Transverse colon (tissue), 4 donors: ENCODE results near the gene KRTAP9-2. TPM values are rescaled to one million over a fixed set of nuclear protein-coding genes. Genes with fewer than 3 reads are reported as not detected.

Experiments used
- DNase-seq: peaks from one replicate; pipeline ENCODE4 v3.0.0-alpha.2; 2019
- H3K27ac ChIP-seq, 4 donors: fragments of 200-600 bp; sonication (generic); 2 replicates each; pipeline ENCODE4 v1.5.1; 2016 to 2018; ENCODE audit warnings: inconsistent platforms in 4 of 4
- H3K27me3 ChIP-seq: fragments of 200-600 bp; sonication (generic); 2 replicates; pipeline ENCODE4 v1.5.1; 2017; ENCODE audit warnings: inconsistent platforms
- H3K36me3 ChIP-seq, 4 donors: fragments of 200-600 bp; sonication (generic); 2 replicates each; pipeline ENCODE4 v1.5.1; 2017 to 2019; ENCODE audit warnings: inconsistent platforms in 4 of 4
- H3K4me1 ChIP-seq, 4 donors: fragments of 200-600 bp; sonication (generic); 2 replicates each; pipeline ENCODE4 v1.5.1; 2017 to 2020; ENCODE audit warnings: inconsistent platforms in 4 of 4
- H3K4me3 ChIP-seq, 4 donors: fragments of 200-600 bp; sonication (generic); 1 replicate in 1 of 4; 2 replicates in 3 of 4; pipeline versions ENCODE4 v1.5.1 to v1.6.1; 2017 to 2019; ENCODE audit warnings: inconsistent platforms in 4 of 4
- H3K9me3 ChIP-seq, 2 donors: fragments of 200-600 bp; sonication (generic); 2 replicates each; pipeline ENCODE4 v1.5.1; 2017 to 2019; ENCODE audit warnings: inconsistent platforms in 2 of 2
- CTCF ChIP-seq, 5 experiments: fragments of 200-600 bp in 3 of 5; fragments of 450-650 bp in 2 of 5; sonication (generic) in 3 of 5; IDR thresholded peaks; 1 replicate in 2 of 5; 2 replicates in 3 of 5; pipeline ENCODE4 v1.5.1; 2016 to 2017; ENCODE audit warnings: antibody characterized with exemption in 5 of 5, inconsistent platforms in 3 of 5, mild to moderate bottlenecking in 2 of 5, moderate library complexity in 1 of 5
- EP300 ChIP-seq: sonication (generic); formaldehyde crosslinking; IDR thresholded peaks from one replicate; pipeline ENCODE4 v1.6.1; 2017; ENCODE audit warnings: antibody characterized with exemption, low read depth
- POLR2A ChIP-seq: fragments of 450-650 bp; IDR thresholded peaks from one replicate; pipeline ENCODE4 v1.6.1; 2016; ENCODE audit warnings: antibody characterized with exemption, mild to moderate bottlenecking, moderate library complexity
- POLR2AphosphoS5 ChIP-seq, 3 donors: sonication (generic); formaldehyde crosslinking; IDR thresholded peaks; one replicate each; pipeline ENCODE4 v1.6.1; 2016; ENCODE audit warnings: antibody characterized with exemption in 3 of 3
- WGBS, 2 donors: methylation state at CpG; one replicate each; pipeline ENCODE4 v1.1.5; 2018; ENCODE audit warnings: low coverage in 1 of 2; 5-methylcytosine and 5-hydroxymethylcytosine counted together
- in situ Hi-C, 4 donors: fragments of 200-750 bp; cut with MboI; loops; one replicate each; pipeline versions ENCODE4 v1.15.0 to v1.15.1; 2017; ENCODE audit warnings: low sequenced_read_pairs in 3 of 4, low pct_ligation_motif_present in 1 of 4, low pct_unique_long_range_greater_than_20kb in 1 of 4
- intact Hi-C: fragments of 100-400 bp; cut with DNase I; formaldehyde crosslinking; loops from one replicate; pipeline ENCODE4 v1.15.1; 2023; ENCODE audit warnings: low total_unique reads
- total RNA-seq, 4 donors: library from RNA; depleted of rRNA; stranded (reverse); fragments of >200 nt; gene quantifications; one replicate each; pipeline ENCODE4 v1.1.0, GENCODE V29; 2016

The KRTAP9-2 gene
- total RNA-seq, 4 donors from 2014 or later = not detected

- Histone ChIP-seq H3K36me3 (no peaks in the 10 kb centered on the region), H3K9me3 (no peaks in the 10 kb centered on the region), H3K4me1 (no peaks in the 10 kb centered on the region), H3K27me3 (peaks cover 26% of the 10 kb centered on the region), H3K4me3 (no peak overlapping the region), H3K27ac (no peak overlapping the region)
- intact Hi-C loops = no loop called here
- no peak for TF ChIP-seq EP300
- in situ Hi-C loops = loop anchor here in 1 of 4 donors (25.0 kb wide), 1 partner anchor 106 kb away; the partner anchor contains the start of genes KRT33A and KRT33B
- WGBS, 2 donors = 80 to 94% methylated on average over 1 of the region's 1 CpG
- DNase-seq = no peak
Measured at GRCh38 chr17:41256291-41256685, 29.8 kb downstream of the KRTAP9-2 start.

GRCh38 chr17:41258406-41258805 lies 32.0 kb downstream of the KRTAP9-2 start:
- no peaks in the 10 kb centered on the region for H3K36me3 ChIP-seq
- TF ChIP-seq EP300 (no peak), POLR2AphosphoS5 (IDR thresholded peaks at IDR 0.05) (no peak), POLR2A (no peak), CTCF (IDR thresholded peaks at IDR 0.05) (no peak)
- intact Hi-C loops = no loop called here
- no peaks in the 10 kb centered on the region for H3K4me1 ChIP-seq
- H3K27ac ChIP-seq = no peak overlapping the region
- in situ Hi-C loops = loop anchor here in 1 of 4 donors (25.0 kb wide), 1 partner anchor 104 kb away; the partner anchor contains the start of genes KRT33A and KRT33B
- H3K9me3 ChIP-seq = no peaks in the 10 kb centered on the region
- H3K27me3 ChIP-seq = peaks cover 35% of the 10 kb centered on the region
- no peak for DNase-seq
- H3K4me3 ChIP-seq = no peak overlapping the region

GRCh38 chr17:41263212-41263611 lies 36.8 kb downstream of the KRTAP9-2 start:
- no peaks in the 10 kb centered on the region for H3K36me3 ChIP-seq
- intact Hi-C loops = no loop called here
- in situ Hi-C loops = loop anchor here in 1 of 4 donors (25.0 kb wide), 1 partner anchor 99 kb away; the partner anchor contains the start of genes KRT33A and KRT33B
- H3K4me3 ChIP-seq = no peak overlapping the region
- H3K9me3 ChIP-seq = no peaks in the 10 kb centered on the region
- no peak overlapping the region for H3K27ac ChIP-seq
- TF ChIP-seq EP300 = no peak
- TF ChIP-seq POLR2A = no peak
- H3K4me1 ChIP-seq = no peaks in the 10 kb centered on the region
- peaks cover 42% of the 10 kb centered on the region for H3K27me3 ChIP-seq
- no peak for DNase-seq
- 55 to 78% methylated on average over 1 to 2 of the region's 2 CpGs for WGBS, 2 donors

GRCh38 chr17:41264599-41264998 lies 38.2 kb downstream of the KRTAP9-2 start:
- H3K27me3 ChIP-seq = peaks cover 28% of the 10 kb centered on the region
- H3K36me3 ChIP-seq = no peaks in the 10 kb centered on the region
- no peaks in the 10 kb centered on the region for H3K4me1 ChIP-seq
- in situ Hi-C loops = loop anchor here in 1 of 4 donors (25.0 kb wide), 1 partner anchor 98 kb away; the partner anchor contains the start of genes KRT33A and KRT33B
- WGBS, 2 donors = 73% methylated on average over 3 of the region's 3 CpGs; no CpG with 5 or more reads in 1 of the 2 donors
- no peak for DNase-seq
- intact Hi-C loops = no loop called here
- no peak for TF ChIP-seq CTCF (IDR thresholded peaks at IDR 0.05)
- no peak for TF ChIP-seq EP300
- TF ChIP-seq POLR2AphosphoS5 (IDR thresholded peaks at IDR 0.05) = no peak
- no peak for TF ChIP-seq POLR2A
- H3K4me3 ChIP-seq = no peak overlapping the region
- H3K9me3 ChIP-seq = no peaks in the 10 kb centered on the region
- H3K27ac ChIP-seq = no peak overlapping the region

- intact Hi-C loops = no loop called here
- 39 to 70% methylated on average over 1 to 2 of the region's 2 CpGs for WGBS, 2 donors
- Histone ChIP-seq H3K4me3 (no peak within 1 kb of the TSS), H3K36me3 (no peaks in the 10 kb centered on the region), H3K9me3 (no peaks in the 10 kb centered on the region), H3K4me1 (no peaks in the 10 kb centered on the region), H3K27ac (no peak within 1 kb of the TSS), H3K27me3 (peaks cover 26% of the 10 kb centered on the region)
- in situ Hi-C loops = loop anchor here in 1 of 4 donors (25.0 kb wide), 1 partner anchor 97 kb away; the partner anchor contains the start of genes KRT33A and KRT33B
- no peak for DNase-seq
- TF ChIP-seq EP300 = no peak
- no peak for TF ChIP-seq CTCF (IDR thresholded peaks at IDR 0.05)
- no peak for TF ChIP-seq POLR2A
- TF ChIP-seq POLR2AphosphoS5 (IDR thresholded peaks at IDR 0.05) = no peak
Measured at GRCh38 chr17:41265078-41265477, 38.6 kb downstream of the KRTAP9-2 start, which contains the start of gene KRTAP9-6. KRTAP9-6 (plus strand) TSS chr17:41265378; CDS start chr17:41265378, 0 bp downstream.
